ENCODE data around the gene ECI1. TPM values are rescaled to one million over a fixed set of nuclear protein-coding genes. Genes with fewer than 3 reads are reported as not detected.

Gene ECI1
- total and polyA plus RNA-seq, 2 of the 13 experiments (the other 11 are each of a cell fraction or from before 2014, with no cell fraction given): 82.0 to 102 TPM

GRCh38 chr16:2267913-2268666, 16.7 kb upstream of the ECI1 start, which contains the start of gene RNPS1 (continued):
- peak; percentile 70 for TF ChIP-seq ZNF350 (CRISPR knock-in tag; IDR thresholded peaks at IDR 0.05; ENCODE audit: borderline replicate concordance, low read depth)
- no peak for TF ChIP-seq SCMH1 (CRISPR knock-in tag; IDR thresholded peaks at IDR 0.05; ENCODE audit: borderline replicate concordance)
- TF ChIP-seq ZNF646 (CRISPR knock-in tag; IDR thresholded peaks at IDR 0.05): no peak
- no peak for TF ChIP-seq ATRX (CRISPR knock-in tag; IDR thresholded peaks at IDR 0.05; ENCODE audit: borderline replicate concordance)
- no peak for TF ChIP-seq TBP (CRISPR knock-in tag; IDR thresholded peaks at IDR 0.05)
- peak; percentile 59 for TF ChIP-seq ZBTB20 (CRISPR knock-in tag; IDR thresholded peaks at IDR 0.05; ENCODE audit: borderline replicate concordance, low read depth)
- TF ChIP-seq ZNF160 (CRISPR knock-in tag; IDR thresholded peaks at IDR 0.05): 0 out of 2 replicates have a peak, but pooled peaks have one; percentile 84
- TF ChIP-seq ZMYM4 (CRISPR knock-in tag; IDR thresholded peaks at IDR 0.05): peak; percentile 96
- TF ChIP-seq ZNF607 (CRISPR knock-in tag; IDR thresholded peaks at IDR 0.05; ENCODE audit: borderline replicate concordance): peak; percentile 89; the same call in 1 of the 2 replicates
- TF ChIP-seq TSC22D2 (CRISPR knock-in tag; IDR thresholded peaks at IDR 0.05; ENCODE audit: borderline replicate concordance): peak; percentile 38; the same call in 1 of the 2 replicates
- TF ChIP-seq ZNF580 (CRISPR knock-in tag; IDR thresholded peaks at IDR 0.05; ENCODE audit: borderline replicate concordance, low read depth): peak; percentile 75; the same call in 1 of the 2 replicates
- TF ChIP-seq ARID5B (CRISPR knock-in tag; IDR thresholded peaks at IDR 0.05): peak; percentile 66; the same call in 1 of the 2 replicates
- TF ChIP-seq CSRNP2 (CRISPR knock-in tag; conservative IDR thresholded peaks at IDR 0.05; ENCODE audit: low read depth): no peak
- TF ChIP-seq ZNF792 (CRISPR knock-in tag; IDR thresholded peaks at IDR 0.05): peak; percentile 69; the same call in 1 of the 2 replicates
- peak; percentile 26; the same call in 1 of the 2 replicates for TF ChIP-seq ZNF616 (CRISPR knock-in tag; IDR thresholded peaks at IDR 0.05; ENCODE audit: low read depth)
- no peak; the same call in 1 of the 2 replicates for TF ChIP-seq TOE1 (CRISPR knock-in tag; IDR thresholded peaks at IDR 0.05)
- no peak for TF ChIP-seq NFIC (IDR thresholded peaks at IDR 0.05; ENCODE audit: low read length)

Measured in HepG2 (cell line).